Lower lobe of right lung (tissue), 2 donors: ENCODE measurements around the gene CHRNA9. TPM values are rescaled to one million over a fixed set of nuclear protein-coding genes. Genes with fewer than 3 reads are reported as not detected.

Experiments used
- ATAC-seq, 2 donors: fragments of 200-7000 bp; cut with Tn5 transposase; one replicate each; pipeline ENCODE4 v1.9.1; 2020 to 2022; ENCODE audit warnings: mild to moderate bottlenecking in 2 of 2, moderate library complexity in 2 of 2
- DNase-seq: peaks from one replicate; pipeline ENCODE4 v3.0.0-alpha.2; 2020
- H3K27ac ChIP-seq: fragments of 200-600 bp; one replicate; pipeline ENCODE4 v1.8.0; 2022
- H3K27me3 ChIP-seq: fragments of 200-600 bp; one replicate; pipeline ENCODE4 v1.8.0; 2022; ENCODE audit warnings: low read depth
- H3K36me3 ChIP-seq: fragments of 200-600 bp; one replicate; pipeline ENCODE4 v1.8.0; 2022; ENCODE audit warnings: mild to moderate bottlenecking
- H3K4me1 ChIP-seq: fragments of 200-600 bp; one replicate; pipeline ENCODE4 v1.8.0; 2022
- H3K4me3 ChIP-seq: fragments of 200-600 bp; one replicate; pipeline ENCODE4 v1.8.0; 2022; ENCODE audit warnings: mild to moderate bottlenecking
- H3K9me3 ChIP-seq: fragments of 200-600 bp; one replicate; pipeline ENCODE4 v1.8.0; 2022
- CTCF ChIP-seq: fragments of 200-600 bp; IDR thresholded peaks from one replicate; pipeline ENCODE4 v1.8.0; 2022; ENCODE audit warnings: antibody characterized with exemption, mild to moderate bottlenecking
- intact Hi-C: fragments of 100-400 bp; cut with DNase I; formaldehyde crosslinking; loops from one replicate; pipeline ENCODE4 v1.11.0; 2022
- total RNA-seq: library from RNA; stranded (reverse); fragmentation: NEBNext Ultra II Directional; extraction: Animal tissue kit (Norgen Biotek cat#: 25700); gene quantifications from one replicate; pipeline ENCODE4 v1.2.1, GENCODE V29; 2021
- donor health status: DM: no; HTN: yes; CAD: no; lungs with severe emphysema.

The CHRNA9 gene
- total RNA-seq, 1 donor from 2014 or later: not detected

GRCh38 chr4:40300371-40301162 lies 34.6 kb upstream of the CHRNA9 start:
- intact Hi-C loops: loop anchor here (10.0 kb wide), 1 partner anchor 146 kb away; no protein-coding TSS in a partner anchor

GRCh38 chr4:40301603-40302002 lies 33.5 kb upstream of the CHRNA9 start:
- Histone ChIP-seq H3K4me1 (peaks cover 8% of the 10 kb centered on the region), H3K36me3 (no peaks in the 10 kb centered on the region), H3K27ac (no peak overlapping the region), H3K27me3 (no peaks in the 10 kb centered on the region), H3K4me3 (no peak overlapping the region), H3K9me3 (no peaks in the 10 kb centered on the region)
- no peak for DNase-seq
- peak; percentile 26 to 70 for ATAC-seq
- TF ChIP-seq CTCF: no peak
- intact Hi-C loops: loop anchor here (10.0 kb wide), 1 partner anchor 147 kb away; no protein-coding TSS in a partner anchor

More at GRCh38 chr4:40300371-40301162, 34.6 kb upstream of the CHRNA9 start:
- ATAC-seq: no peak
- Histone ChIP-seq H3K4me1 (peaks cover under 1% of the 10 kb centered on the region), H3K4me3 (no peak overlapping the region), H3K27me3 (no peaks in the 10 kb centered on the region), H3K9me3 (no peaks in the 10 kb centered on the region), H3K27ac (no peak overlapping the region), H3K36me3 (no peaks in the 10 kb centered on the region)
- no peak for TF ChIP-seq CTCF
- DNase-seq: no peak

- TF ChIP-seq CTCF: no peak
- no peak overlapping the region for H3K4me3 ChIP-seq
- H3K36me3 ChIP-seq: no peaks in the 10 kb centered on the region
- DNase-seq (no peak), ATAC-seq (no peak)
- H3K4me1 ChIP-seq: peaks cover 16% of the 10 kb centered on the region
- intact Hi-C loops: loop anchor here (10.0 kb wide), 1 partner anchor 149 kb away; no protein-coding TSS in a partner anchor
- no peaks in the 10 kb centered on the region for H3K27me3 ChIP-seq
- no peak overlapping the region for H3K27ac ChIP-seq
- H3K9me3 ChIP-seq: no peaks in the 10 kb centered on the region
Measured at GRCh38 chr4:40303751-40304150, 31.4 kb upstream of the CHRNA9 start.

GRCh38 chr4:40305328-40306170 lies 29.6 kb upstream of the CHRNA9 start:
- Histone ChIP-seq H3K9me3 (no peaks in the 10 kb centered on the region), H3K36me3 (no peaks in the 10 kb centered on the region), H3K27me3 (no peaks in the 10 kb centered on the region), H3K4me1 (peaks cover 26% of the 10 kb centered on the region), H3K27ac (no peak overlapping the region), H3K4me3 (no peak overlapping the region)
- intact Hi-C loops: loop anchor here (10.0 kb wide), 1 partner anchor 151 kb away; no protein-coding TSS in a partner anchor
- ATAC-seq (no peak), DNase-seq (no peak)
- no peak for TF ChIP-seq CTCF

GRCh38 chr4:40306226-40306625 lies 28.9 kb upstream of the CHRNA9 start:
- DNase-seq (no peak), ATAC-seq (no peak)
- H3K27me3 ChIP-seq: no peaks in the 10 kb centered on the region
- H3K4me1 ChIP-seq: peaks cover 26% of the 10 kb centered on the region
- TF ChIP-seq CTCF: no peak
- no peak overlapping the region for H3K27ac ChIP-seq
- intact Hi-C loops: loop anchor here (10.0 kb wide), 1 partner anchor 151 kb away; no protein-coding TSS in a partner anchor
- no peaks in the 10 kb centered on the region for H3K36me3 ChIP-seq
- no peaks in the 10 kb centered on the region for H3K9me3 ChIP-seq
- H3K4me3 ChIP-seq: no peak overlapping the region
